IMR-90 (cell line): Measurements from ENCODE around the gene DPYD. TPM values are rescaled to one million over a fixed set of nuclear protein-coding genes. Genes with fewer than 3 reads are reported as not detected.
A peak's percentile ranks its signal among the peaks of the same experiment; 100 is the strongest.

Experiments used
- ATAC-seq: fragments of 200-7000 bp; cut with Tn5 transposase; 2 replicates; pipeline ENCODE4 v1.9.1; 2020; ENCODE audit warnings: low read depth, mild to moderate bottlenecking, moderate library complexity
- BruUV-seq: library from RNA; stranded (reverse); fragments of 400-500 nt; replicated peaks from 2 replicates; lab custom pipeline; 2021; lab: Mats Ljungman, UMichigan
- CTCF ChIA-PET: fragments of 300-600 bp; formaldehyde crosslinking; extraction: SDS; loops from one replicate; lab custom pipeline; 2021; ENCODE audit warnings: antibody characterized with exemption; lab: Yijun Ruan, JAX
- POLR2A ChIA-PET: fragments of 300-600 bp; sonication (Branson Sonifier 250); formaldehyde crosslinking; loops from one replicate; lab custom pipeline; 2022; ENCODE audit warnings: antibody characterized with exemption; ENCODE audit not compliant: unreplicated experiment; lab: Charles Lee
- DNase-seq: peaks from one replicate; pipeline ENCODE4 v3.0.0; 2013
- H2AFZ ChIP-seq: replicated peaks from 2 replicates; pipeline ENCODE3; 2013; ENCODE audit warnings: low read length, mild to moderate bottlenecking; ENCODE audit not compliant: poor library complexity
- H2AK5ac ChIP-seq: 2 replicates; pipeline ENCODE4 v1.6.1; 2013; ENCODE audit warnings: low read depth, low read length, inconsistent platforms
- H2AK9ac ChIP-seq: replicated peaks from 2 replicates; pipeline ENCODE3; 2013; ENCODE audit warnings: mild to moderate bottlenecking, low read depth, low read length, moderate library complexity; ENCODE audit not compliant: poor library complexity
- H2BK120ac ChIP-seq: 2 replicates; pipeline ENCODE4 v1.6.1; 2013; ENCODE audit warnings: low read depth, low read length, inconsistent platforms
- H2BK15ac ChIP-seq: 3 replicates; pipeline ENCODE4 v1.6.1; 2013; ENCODE audit warnings: low read depth, low read length, inconsistent platforms
- H2BK20ac ChIP-seq: 2 replicates; pipeline ENCODE4 v1.6.1; 2013; ENCODE audit warnings: low read depth, mild to moderate bottlenecking, inconsistent platforms, low read length, moderate library complexity
- H2BK5ac ChIP-seq: 2 replicates; pipeline ENCODE4 v1.6.1; 2013; ENCODE audit warnings: mild to moderate bottlenecking, low read depth, low read length, inconsistent platforms; ENCODE audit not compliant: poor library complexity, severe bottlenecking
- H3K14ac ChIP-seq: replicated peaks from 2 replicates; pipeline ENCODE4 v1.6.1; 2013; ENCODE audit warnings: low read depth, low read length, inconsistent platforms
- H3K18ac ChIP-seq: 2 replicates; pipeline ENCODE4 v1.6.1; 2013; ENCODE audit warnings: low read depth, low read length, control low read depth
- H3K23ac ChIP-seq: 2 replicates; pipeline ENCODE4 v1.6.1; 2013; ENCODE audit warnings: low read depth, low read length, inconsistent platforms
- H3K27ac ChIP-seq: 2 replicates; pipeline ENCODE4 v1.5.1; 2013; ENCODE audit warnings: mild to moderate bottlenecking, control low read depth, low read length; ENCODE audit not compliant: insufficient read depth
- H3K27me3 ChIP-seq: 2 replicates; pipeline ENCODE4 v1.6.1; 2013; ENCODE audit warnings: low read length; ENCODE audit not compliant: control insufficient read depth, insufficient read depth
- H3K36me3 ChIP-seq: 2 replicates; pipeline ENCODE4 v1.6.1; 2013; ENCODE audit warnings: low read length, mixed read lengths; ENCODE audit not compliant: control insufficient read depth, insufficient read depth
- H3K4ac ChIP-seq: 2 replicates; pipeline ENCODE4 v1.6.1; 2013; ENCODE audit warnings: low read depth, low read length, inconsistent platforms
- H3K4me1 ChIP-seq: 2 replicates; pipeline ENCODE4 v1.6.1; 2013; ENCODE audit warnings: low read length, mixed read lengths; ENCODE audit not compliant: control insufficient read depth, insufficient read depth
- H3K4me2 ChIP-seq: 2 replicates; pipeline ENCODE4 v1.6.1; 2013; ENCODE audit warnings: low read depth, mild to moderate bottlenecking, control low read depth, low read length, moderate library complexity
- H3K4me3 ChIP-seq: 2 replicates; pipeline ENCODE4 v1.5.1; 2013; ENCODE audit warnings: low read depth, mild to moderate bottlenecking, control low read depth, low read length, moderate library complexity; ENCODE audit not compliant: insufficient read depth
- H3K56ac ChIP-seq: 2 replicates; pipeline ENCODE4 v1.6.1; 2013; ENCODE audit warnings: low read length, inconsistent platforms; ENCODE audit not compliant: insufficient read depth; ENCODE audit errors: extremely low read depth
- H3K79me1 ChIP-seq, 2 experiments: 2 replicates each; pipeline ENCODE4 v1.6.1; 2013; ENCODE audit warnings: low read length in 2 of 2, inconsistent platforms in 1 of 2, low read depth in 1 of 2
- H3K9ac ChIP-seq: 2 replicates; pipeline ENCODE4 v1.6.1; 2013; ENCODE audit warnings: low read depth, low read length, control low read depth
- H3K9me1 ChIP-seq: 2 replicates; pipeline ENCODE4 v1.6.1; 2013; ENCODE audit warnings: low read length, inconsistent platforms; ENCODE audit not compliant: insufficient read depth
- H3K9me3 ChIP-seq: 2 replicates; pipeline ENCODE4 v1.6.1; 2013; ENCODE audit warnings: low read length; ENCODE audit not compliant: control insufficient read depth, insufficient read depth
- H4K20me1 ChIP-seq: 2 replicates; pipeline ENCODE4 v1.6.1; 2013; ENCODE audit warnings: low read length, inconsistent platforms; ENCODE audit not compliant: insufficient read depth
- H4K5ac ChIP-seq: 2 replicates; pipeline ENCODE4 v1.6.1; 2013; ENCODE audit warnings: mild to moderate bottlenecking, low read depth, low read length, control low read depth
- H4K8ac ChIP-seq, 2 experiments: 2 replicates each; pipeline ENCODE4 v1.6.1; 2013; ENCODE audit warnings: low read depth in 2 of 2, low read length in 2 of 2, control low read depth in 1 of 2, inconsistent platforms in 1 of 2
- H4K91ac ChIP-seq: 2 replicates; pipeline ENCODE4 v1.6.1; 2013; ENCODE audit warnings: low read depth, low read length, inconsistent platforms; ENCODE audit not compliant: insufficient read depth
- WGBS, 2 experiments: methylation state at CpG; one replicate each; pipeline versions ENCODE4 v1.1.5 to v1.1.7; 2013; ENCODE audit warnings: missing lambda C conversion rate in 2 of 2; ENCODE audit not compliant: insufficient read length in 1 of 2; ENCODE audit errors: extremely low coverage in 2 of 2; 5-methylcytosine and 5-hydroxymethylcytosine counted together
- dilution Hi-C: fragments of 300-500 bp; cut with HindIII; formaldehyde crosslinking; loops from one replicate; pipeline ENCODE4 v1.14.3; 2018; ENCODE audit warnings: low sequenced_read_pairs; ENCODE audit not compliant: unreplicated experiment
- in situ Hi-C: fragments of 300-500 bp; cut with MboI; formaldehyde crosslinking; loops from 3 replicates; pipeline ENCODE4 v1.14.3; 2019; ENCODE audit warnings: low sequenced_read_pairs, inconsistent platforms, mixed read lengths
- intact Hi-C: fragments of 100-400 bp; cut with micrococcal nuclease; formaldehyde crosslinking; loops from 2 replicates; pipeline ENCODE4 v1.10.0; 2022
- polyA plus RNA-seq, 3 experiments: library from polyadenylated mRNA; depleted of rRNA; stranded (reverse); fragments of >200 nt; gene quantifications; 2 replicates each; pipeline ENCODE4 v1.2.3, GENCODE V29; 2012; ENCODE audit warnings: low replicate concordance in 1 of 3
- total RNA-seq: library from RNA; depleted of rRNA; stranded (reverse); fragments of >200 nt; gene quantifications from 2 replicates; pipeline ENCODE4 v1.2.3, GENCODE V29; 2012
- TF ChIP-seq, protein P1 (sequence below): fragments of 150-350 bp; IDR thresholded peaks from 2 replicates; pipeline ENCODE4 v1.6.1; 2016; ENCODE audit warnings: low read depth, mild to moderate bottlenecking, low read length, moderate library complexity, borderline replicate concordance

DPYD gene
- total and polyA plus RNA-seq, 2 of the 4 experiments (the other 2 are of a cell fraction) = 9.3 to 47.3 TPM

- peak overlapping the region; percentile 60; the same call in 1 of the 2 replicates for H3K4me2 ChIP-seq
- H4K5ac ChIP-seq = no peak overlapping the region
- TF ChIP-seq, protein P1, sequence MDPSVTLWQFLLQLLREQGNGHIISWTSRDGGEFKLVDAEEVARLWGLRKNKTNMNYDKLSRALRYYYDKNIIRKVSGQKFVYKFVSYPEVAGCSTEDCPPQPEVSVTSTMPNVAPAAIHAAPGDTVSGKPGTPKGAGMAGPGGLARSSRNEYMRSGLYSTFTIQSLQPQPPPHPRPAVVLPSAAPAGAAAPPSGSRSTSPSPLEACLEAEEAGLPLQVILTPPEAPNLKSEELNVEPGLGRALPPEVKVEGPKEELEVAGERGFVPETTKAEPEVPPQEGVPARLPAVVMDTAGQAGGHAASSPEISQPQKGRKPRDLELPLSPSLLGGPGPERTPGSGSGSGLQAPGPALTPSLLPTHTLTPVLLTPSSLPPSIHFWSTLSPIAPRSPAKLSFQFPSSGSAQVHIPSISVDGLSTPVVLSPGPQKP = no peak
- no peak overlapping the region for H3K27ac ChIP-seq
- DNase-seq (peak; percentile 67), ATAC-seq (peak; percentile 95)
- BruUV-seq = no TSS peak
- H3K27me3 ChIP-seq = no peaks in the 10 kb centered on the region
- intact Hi-C loops = no loop called here
- no peak overlapping the region for H3K4ac ChIP-seq
- H3K18ac ChIP-seq = no peak overlapping the region
- no peaks in the 10 kb centered on the region for H3K79me1 ChIP-seq
- H4K20me1 ChIP-seq = no peaks in the 10 kb centered on the region
- CTCF ChIA-PET = interaction anchor here (0.8 kb wide), 1 partner anchor 13 kb away, joined by 3 read pairs; no protein-coding TSS in a partner anchor
- peaks cover 2% of the 10 kb centered on the region; the same call in 1 of the 2 replicates for H3K4me1 ChIP-seq
- no peak overlapping the region for H2AFZ ChIP-seq
- H2BK15ac ChIP-seq = no peak overlapping the region
- no peak overlapping the region for H3K56ac ChIP-seq
- POLR2A ChIA-PET = no interaction called here
- no peaks in the 10 kb centered on the region for H3K36me3 ChIP-seq
- H2AK5ac ChIP-seq = no peak overlapping the region
- no peak overlapping the region for H2BK5ac ChIP-seq
- dilution Hi-C loops = no loop called here
- H3K23ac ChIP-seq = no peak overlapping the region
- no peak overlapping the region for H2BK120ac ChIP-seq
- no peak overlapping the region for H2AK9ac ChIP-seq
- H3K9ac ChIP-seq = peak overlapping the region; percentile 64; the same call in 1 of the 2 replicates
- H3K14ac ChIP-seq = 0 out of 2 replicates have a peak overlapping the region, but pooled peaks have one; percentile 12
- H3K9me1 ChIP-seq = no peaks in the 10 kb centered on the region
- no CpG with 5 or more reads among the region's 5 CpGs for WGBS, 2 experiments
- H3K9me3 ChIP-seq = no peaks in the 10 kb centered on the region
- in situ Hi-C loops = no loop called here
- H4K91ac ChIP-seq = 0 out of 2 replicates have a peak overlapping the region, but pooled peaks have one; percentile 10
- peak overlapping the region; percentile 3; the same call in 1 of the 2 replicates for H3K4me3 ChIP-seq
- H4K8ac ChIP-seq = peak overlapping the region in 1 of 2 experiments; percentile 37; a peak in 1 of 4 replicates
- H2BK20ac ChIP-seq = no peak overlapping the region
These were observed 317.1 kb downstream of the DPYD start for GRCh38 chr1:97603776-97604175.
